GM21723 (cell line): ENCODE measurements around the gene CEBPZ.
"Not testable (repeated sequence)": the region's sequence is repeated elsewhere in the genome, so short reads cannot be mapped to it uniquely, and the experiment has no call there.

Experiments
- ATAC-seq: cut with Tn5 transposase; IDR thresholded peaks from one replicate; pipeline ENCODE4 v1.9.1; 2021; ENCODE audit warnings: mild to moderate bottlenecking, moderate library complexity; ENCODE audit not compliant: unreplicated experiment

CEBPZ gene, protein sequence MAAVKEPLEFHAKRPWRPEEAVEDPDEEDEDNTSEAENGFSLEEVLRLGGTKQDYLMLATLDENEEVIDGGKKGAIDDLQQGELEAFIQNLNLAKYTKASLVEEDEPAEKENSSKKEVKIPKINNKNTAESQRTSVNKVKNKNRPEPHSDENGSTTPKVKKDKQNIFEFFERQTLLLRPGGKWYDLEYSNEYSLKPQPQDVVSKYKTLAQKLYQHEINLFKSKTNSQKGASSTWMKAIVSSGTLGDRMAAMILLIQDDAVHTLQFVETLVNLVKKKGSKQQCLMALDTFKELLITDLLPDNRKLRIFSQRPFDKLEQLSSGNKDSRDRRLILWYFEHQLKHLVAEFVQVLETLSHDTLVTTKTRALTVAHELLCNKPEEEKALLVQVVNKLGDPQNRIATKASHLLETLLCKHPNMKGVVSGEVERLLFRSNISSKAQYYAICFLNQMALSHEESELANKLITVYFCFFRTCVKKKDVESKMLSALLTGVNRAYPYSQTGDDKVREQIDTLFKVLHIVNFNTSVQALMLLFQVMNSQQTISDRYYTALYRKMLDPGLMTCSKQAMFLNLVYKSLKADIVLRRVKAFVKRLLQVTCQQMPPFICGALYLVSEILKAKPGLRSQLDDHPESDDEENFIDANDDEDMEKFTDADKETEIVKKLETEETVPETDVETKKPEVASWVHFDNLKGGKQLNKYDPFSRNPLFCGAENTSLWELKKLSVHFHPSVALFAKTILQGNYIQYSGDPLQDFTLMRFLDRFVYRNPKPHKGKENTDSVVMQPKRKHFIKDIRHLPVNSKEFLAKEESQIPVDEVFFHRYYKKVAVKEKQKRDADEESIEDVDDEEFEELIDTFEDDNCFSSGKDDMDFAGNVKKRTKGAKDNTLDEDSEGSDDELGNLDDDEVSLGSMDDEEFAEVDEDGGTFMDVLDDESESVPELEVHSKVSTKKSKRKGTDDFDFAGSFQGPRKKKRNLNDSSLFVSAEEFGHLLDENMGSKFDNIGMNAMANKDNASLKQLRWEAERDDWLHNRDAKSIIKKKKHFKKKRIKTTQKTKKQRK

GRCh38 chr2:37231241-37232130 is at the start of gene CEBPZ, which contains the start of gene NDUFAF7:
TSS of gene CEBPZ (minus strand) at chr2:37231596. CDS start at chr2:37231567, 29 bp downstream.
TSS of gene NDUFAF7 (plus strand) at chr2:37231658. CDS start at chr2:37231706, 48 bp downstream.
- peak; percentile 96 for ATAC-seq

GRCh38 chr2:37276291-37276690 is 44.9 kb upstream of the CEBPZ start:
- no peak for ATAC-seq

GRCh38 chr2:37274359-37274965 is 43.1 kb upstream of the CEBPZ start:
- ATAC-seq: no peak

DNA sequence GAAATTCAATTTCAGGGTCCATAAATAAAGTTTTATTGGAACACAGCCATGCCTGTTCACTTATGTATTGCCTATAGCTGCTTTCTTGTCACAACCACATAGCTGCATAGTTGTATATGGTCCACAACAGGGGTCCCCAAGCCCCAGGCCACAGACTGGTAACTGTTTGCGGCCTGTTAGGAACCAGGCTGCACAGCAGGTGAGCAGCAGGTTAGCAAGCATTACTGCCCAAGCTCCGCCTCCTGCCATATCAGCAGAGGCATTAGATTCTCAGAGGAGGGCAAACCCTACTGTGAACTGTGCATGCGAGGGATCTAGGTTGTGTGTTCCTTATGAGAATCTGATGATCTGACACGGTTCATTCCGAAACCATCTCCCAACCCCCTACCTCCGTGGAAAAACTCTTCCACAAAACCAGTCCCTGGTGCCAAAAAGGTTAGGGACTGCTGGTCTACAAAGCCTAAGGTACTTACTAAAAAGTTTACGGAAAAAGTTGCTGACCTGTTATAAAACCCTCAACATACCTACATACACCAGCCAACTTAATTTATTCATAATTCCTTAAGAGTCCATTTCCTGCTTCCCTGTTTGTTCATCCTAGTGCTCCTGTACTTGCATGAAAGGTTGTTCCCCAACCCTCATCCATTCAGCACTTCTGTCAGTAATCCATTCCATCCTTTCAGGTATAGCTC is 40.1 kb upstream of the CEBPZ start:
- no peak for ATAC-seq

GRCh38 chr2:37268111-37268510 is 36.7 kb upstream of the CEBPZ start:
- ATAC-seq: no peak

GRCh38 chr2:37267685-37268084 is 36.3 kb upstream of the CEBPZ start:
- no peak for ATAC-seq

- no peak for ATAC-seq
These were observed 32.4 kb upstream of the CEBPZ start for GRCh38 chr2:37263839-37264238.

DNA sequence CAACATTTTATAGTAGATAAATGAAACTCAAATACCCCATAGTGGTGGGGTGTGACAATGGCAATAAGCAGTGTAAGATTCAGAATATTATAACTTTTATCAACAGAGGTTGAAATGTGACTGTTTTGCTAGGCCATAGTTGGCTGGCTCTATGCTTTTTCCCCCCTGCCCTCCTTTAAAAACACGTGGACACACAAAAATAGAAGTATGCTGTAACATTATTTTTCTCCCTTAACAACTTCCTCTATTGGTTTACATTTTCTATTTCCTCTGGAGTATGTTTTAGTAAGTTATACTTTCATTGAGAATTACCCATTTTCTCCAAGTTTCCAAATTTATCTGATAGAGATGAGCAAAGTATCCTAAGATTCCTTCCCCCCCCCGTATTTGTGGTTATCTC is 31.1 kb upstream of the CEBPZ start:
- no peak for ATAC-seq

DNA sequence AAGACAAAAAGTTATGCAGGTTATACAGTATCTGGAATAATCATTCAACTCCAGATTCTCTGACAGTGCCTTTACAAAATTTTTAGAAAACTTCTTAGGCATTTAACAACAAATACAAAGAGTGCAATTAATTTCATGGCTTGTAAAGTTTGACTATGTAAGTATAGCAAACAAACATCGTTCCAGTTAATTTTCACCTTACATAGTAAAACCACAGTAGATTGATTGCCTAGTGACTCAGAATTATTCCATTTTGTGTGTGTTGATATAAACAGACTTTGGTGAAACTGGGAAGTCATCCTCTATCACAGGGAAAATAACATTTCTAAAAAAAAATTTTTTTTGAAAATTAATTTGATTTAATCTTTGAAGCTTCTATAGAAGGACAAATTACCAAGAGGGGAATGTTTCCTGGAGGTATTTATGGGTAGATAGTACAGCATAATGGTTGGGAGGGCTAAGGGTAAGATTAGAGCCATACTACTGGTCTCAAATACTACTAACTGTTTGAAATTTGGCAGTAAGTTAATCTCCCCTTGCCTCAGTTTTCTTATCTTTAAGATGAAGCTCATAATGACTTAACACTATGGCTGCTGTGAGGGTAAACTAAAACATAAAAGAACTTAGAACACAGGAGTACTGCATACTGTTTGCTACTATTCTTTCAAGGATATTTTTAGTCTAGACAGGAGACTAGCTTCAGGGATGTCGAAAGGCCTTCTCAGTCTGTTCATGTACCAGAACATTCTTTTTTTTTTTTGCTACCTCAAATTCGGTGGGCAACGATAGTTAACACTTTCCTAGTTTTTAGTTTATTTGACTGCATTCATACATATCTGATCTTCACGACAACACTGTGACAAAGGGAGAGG is 19.7 kb upstream of the CEBPZ start:
- no peak for ATAC-seq

GRCh38 chr2:37246205-37246604 is 14.8 kb upstream of the CEBPZ start:
- no peak for ATAC-seq

GRCh38 chr2:37244755-37245154 is 13.4 kb upstream of the CEBPZ start:
- ATAC-seq: no peak

GRCh38 chr2:37244017-37244416 is 12.6 kb upstream of the CEBPZ start:
- peak; percentile 95 for ATAC-seq

GRCh38 chr2:37243435-37243834 is 12.0 kb upstream of the CEBPZ start:
- no peak for ATAC-seq

- peak; percentile 19 for ATAC-seq
These were observed 936 bp upstream of the CEBPZ start for GRCh38 chr2:37232131-37232933.

DNA sequence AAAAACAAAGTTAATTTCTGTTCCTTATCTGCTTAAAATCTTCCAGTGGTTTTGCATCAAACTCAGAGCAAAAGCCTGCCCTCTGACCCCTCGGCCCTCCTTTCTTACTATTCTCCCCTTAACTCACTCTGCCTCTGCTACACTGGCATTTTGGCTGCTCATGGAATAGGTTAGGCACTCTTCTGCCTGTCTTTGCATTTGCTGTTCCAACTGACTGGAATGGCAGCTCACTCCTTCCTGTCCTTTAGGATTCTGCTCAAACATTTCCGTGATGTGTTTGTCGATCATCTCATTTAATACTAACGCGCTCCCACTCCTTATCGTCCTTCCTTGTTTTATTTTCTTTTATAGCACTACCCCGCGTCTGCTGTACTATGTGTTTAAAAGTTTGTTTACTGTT is 815 bp downstream of the CEBPZ start:
- ATAC-seq: no peak

- no peak for ATAC-seq
These were observed 2.6 kb downstream of the CEBPZ start for GRCh38 chr2:37228788-37229187.

DNA sequence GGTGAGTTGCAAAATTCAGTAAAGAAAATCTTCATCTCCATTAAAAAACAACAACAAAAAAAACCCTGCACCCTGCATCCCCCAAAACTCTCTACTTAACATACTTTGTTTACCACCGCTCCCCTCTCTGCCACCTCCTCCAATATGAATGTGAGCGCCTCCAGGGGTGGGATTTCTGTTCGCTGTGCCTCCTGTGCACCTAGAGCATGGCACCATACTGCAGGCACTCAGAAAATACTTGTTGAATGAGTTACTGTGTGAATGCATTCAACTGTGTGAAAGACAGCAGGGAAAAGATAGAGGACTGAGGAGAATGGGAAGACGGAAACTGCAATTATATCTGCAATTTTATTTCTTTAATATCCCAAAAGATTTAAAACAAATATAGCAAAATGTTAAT is 4.5 kb downstream of the CEBPZ start:
- no peak for ATAC-seq

- not testable (repeated sequence) for ATAC-seq
These were observed 6.3 kb downstream of the CEBPZ start for GRCh38 chr2:37225129-37225528.
